Panc1 (cell line): ENCODE results near the gene PAK1IP1. TPM values are rescaled to one million over a fixed set of nuclear protein-coding genes. Genes with fewer than 3 reads are reported as not detected.

Source experiments
- ATAC-seq: fragments of 200-7000 bp; cut with Tn5 transposase; 2 replicates; pipeline ENCODE4 v1.9.1; 2020; ENCODE audit warnings: mild to moderate bottlenecking, moderate library complexity
- BruUV-seq: library from RNA; stranded (reverse); fragments of 400-500 nt; replicated peaks from 2 replicates; lab custom pipeline; 2021; lab: Mats Ljungman, UMichigan
- CTCF ChIA-PET: fragments of 300-600 bp; sonication (Branson Sonifier 250); formaldehyde crosslinking; loops from one replicate; lab custom pipeline; 2022; ENCODE audit warnings: antibody characterized with exemption; lab: Charles Lee
- POLR2A ChIA-PET: fragments of 300-600 bp; sonication (Branson Sonifier 250); formaldehyde crosslinking; loops from one replicate; lab custom pipeline; 2022; ENCODE audit warnings: antibody characterized with exemption; lab: Charles Lee
- DNase-seq: peaks from one replicate; pipeline ENCODE4 v3.0.0-alpha.2; 2010; ENCODE audit warnings: low read depth, low spot score
- H3K27ac ChIP-seq: 2 replicates; pipeline ENCODE4 v1.5.1; 2011; ENCODE audit warnings: mild to moderate bottlenecking, low read length, inconsistent platforms
- H3K27me3 ChIP-seq: fragments of 200-500 bp; sonication (Bioruptor generic); 2 replicates; pipeline ENCODE4 v1.6.0; 2014; ENCODE audit warnings: low read length, inconsistent platforms; ENCODE audit not compliant: control insufficient read depth, insufficient read depth
- H3K36me3 ChIP-seq: fragments of 200-500 bp; sonication (Bioruptor generic); 2 replicates; pipeline ENCODE4 v1.5.1; 2014; ENCODE audit warnings: inconsistent platforms, mild to moderate bottlenecking, low read length, moderate library complexity; ENCODE audit not compliant: control insufficient read depth, insufficient read depth
- H3K4me1 ChIP-seq: 2 replicates; pipeline ENCODE4 v1.5.1; 2011; ENCODE audit warnings: inconsistent platforms, mild to moderate bottlenecking, low read length, moderate library complexity; ENCODE audit not compliant: control insufficient read depth, insufficient read depth
- H3K4me3 ChIP-seq, 2 experiments: 2 replicates each; pipeline ENCODE4 v1.5.1; 2011 to 2012; ENCODE audit warnings: low read depth in 2 of 2, low read length in 2 of 2, mild to moderate bottlenecking in 2 of 2, inconsistent platforms in 1 of 2, moderate library complexity in 1 of 2
- H3K9me3 ChIP-seq: fragments of 200-500 bp; sonication (Bioruptor generic); 2 replicates; pipeline ENCODE4 v1.5.1; 2014; ENCODE audit warnings: low read depth, mild to moderate bottlenecking, inconsistent platforms, low read length, moderate library complexity; ENCODE audit not compliant: control insufficient read depth, insufficient read depth
- CTCF ChIP-seq: fragments of 450-650 bp; IDR thresholded peaks from 2 replicates; pipeline ENCODE4 v1.5.1; 2017; ENCODE audit warnings: mild to moderate bottlenecking
- POLR2AphosphoS5 ChIP-seq: IDR thresholded peaks from 2 replicates; pipeline ENCODE4 v1.6.1; 2012; ENCODE audit warnings: mild to moderate bottlenecking, low read depth, low read length, moderate library complexity
- SIN3A ChIP-seq: IDR thresholded peaks from 2 replicates; pipeline ENCODE4 v1.6.1; 2012; ENCODE audit warnings: low read depth, mild to moderate bottlenecking, low read length, moderate library complexity, borderline replicate concordance; ENCODE audit not compliant: insufficient read depth
- TCF7L2 ChIP-seq: IDR thresholded peaks from 2 replicates; pipeline ENCODE4 v1.6.1; 2011; ENCODE audit warnings: mild to moderate bottlenecking, low read depth, low read length, inconsistent platforms
- in situ Hi-C: cut with HindIII; loops from 2 replicates; pipeline ENCODE4 v1.10.0; 2016; ENCODE audit warnings: low sequenced_read_pairs, low pct_unique_long_range_greater_than_20kb
- intact Hi-C: fragments of 100-400 bp; cut with micrococcal nuclease; formaldehyde crosslinking; loops from one replicate; pipeline ENCODE4 v1.10.0; 2022; ENCODE audit not compliant: unreplicated experiment
- total RNA-seq: library from RNA; stranded (reverse); gene quantifications from one replicate; pipeline ENCODE4 v1.2.1, GENCODE V29; 2021; ENCODE audit not compliant: unreplicated experiment
- TF ChIP-seq, protein P1 (sequence below), 2 experiments: IDR thresholded peaks; 2 replicates each; pipeline ENCODE4 v1.6.1; 2011 to 2012; ENCODE audit warnings: low read depth in 2 of 2, control low read depth in 1 of 2, low read length in 1 of 2, mild to moderate bottlenecking in 1 of 2, moderate library complexity in 1 of 2; ENCODE audit not compliant: insufficient read depth in 1 of 2

PAK1IP1 gene
- total RNA-seq, 1 experiment from 2014 or later: 27.3 TPM

GRCh38 chr6:10743515-10743914, 48.7 kb downstream of the PAK1IP1 start:
- TF ChIP-seq CTCF (no peak), POLR2AphosphoS5 (no peak), SIN3A (no peak)
- TF ChIP-seq, protein P1, sequence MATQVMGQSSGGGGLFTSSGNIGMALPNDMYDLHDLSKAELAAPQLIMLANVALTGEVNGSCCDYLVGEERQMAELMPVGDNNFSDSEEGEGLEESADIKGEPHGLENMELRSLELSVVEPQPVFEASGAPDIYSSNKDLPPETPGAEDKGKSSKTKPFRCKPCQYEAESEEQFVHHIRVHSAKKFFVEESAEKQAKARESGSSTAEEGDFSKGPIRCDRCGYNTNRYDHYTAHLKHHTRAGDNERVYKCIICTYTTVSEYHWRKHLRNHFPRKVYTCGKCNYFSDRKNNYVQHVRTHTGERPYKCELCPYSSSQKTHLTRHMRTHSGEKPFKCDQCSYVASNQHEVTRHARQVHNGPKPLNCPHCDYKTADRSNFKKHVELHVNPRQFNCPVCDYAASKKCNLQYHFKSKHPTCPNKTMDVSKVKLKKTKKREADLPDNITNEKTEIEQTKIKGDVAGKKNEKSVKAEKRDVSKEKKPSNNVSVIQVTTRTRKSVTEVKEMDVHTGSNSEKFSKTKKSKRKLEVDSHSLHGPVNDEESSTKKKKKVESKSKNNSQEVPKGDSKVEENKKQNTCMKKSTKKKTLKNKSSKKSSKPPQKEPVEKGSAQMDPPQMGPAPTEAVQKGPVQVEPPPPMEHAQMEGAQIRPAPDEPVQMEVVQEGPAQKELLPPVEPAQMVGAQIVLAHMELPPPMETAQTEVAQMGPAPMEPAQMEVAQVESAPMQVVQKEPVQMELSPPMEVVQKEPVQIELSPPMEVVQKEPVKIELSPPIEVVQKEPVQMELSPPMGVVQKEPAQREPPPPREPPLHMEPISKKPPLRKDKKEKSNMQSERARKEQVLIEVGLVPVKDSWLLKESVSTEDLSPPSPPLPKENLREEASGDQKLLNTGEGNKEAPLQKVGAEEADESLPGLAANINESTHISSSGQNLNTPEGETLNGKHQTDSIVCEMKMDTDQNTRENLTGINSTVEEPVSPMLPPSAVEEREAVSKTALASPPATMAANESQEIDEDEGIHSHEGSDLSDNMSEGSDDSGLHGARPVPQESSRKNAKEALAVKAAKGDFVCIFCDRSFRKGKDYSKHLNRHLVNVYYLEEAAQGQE (IDR thresholded peaks at IDR 0.05; ENCODE audit: insufficient read depth in 1 of 2, low read depth in 2 of 2, low read length in 1 of 2): no peak
- no peaks in the 10 kb centered on the region for H3K9me3 ChIP-seq
- no peak overlapping the region for H3K27ac ChIP-seq
- no peak overlapping the region for H3K4me3 ChIP-seq
- no peaks in the 10 kb centered on the region for H3K27me3 ChIP-seq
- POLR2A ChIA-PET: interaction anchor here (0.5 to 0.6 kb wide), 2 partner anchors 12 to 37 kb away, joined by 3 to 10 read pairs; no protein-coding TSS in a partner anchor
- intact Hi-C loops (no loop called here), in situ Hi-C loops (no loop called here)
- no peak for DNase-seq
- BruUV-seq: no TSS peak
- ATAC-seq: no peak
- H3K36me3 ChIP-seq: peaks cover 5% of the 10 kb centered on the region; the same call in 1 of the 2 replicates
- CTCF ChIA-PET: no interaction called here
- peaks cover 18% of the 10 kb centered on the region for H3K4me1 ChIP-seq

- DNase-seq (no peak), ATAC-seq (no peak)
- no peak for TF ChIP-seq SIN3A
- TF ChIP-seq CTCF: no peak
- no peak for TF ChIP-seq POLR2AphosphoS5
- TF ChIP-seq TCF7L2: no peak
- TF ChIP-seq, protein P1 (IDR thresholded peaks at IDR 0.05; ENCODE audit: insufficient read depth in 1 of 2, low read depth in 2 of 2, low read length in 1 of 2): no peak
- Histone ChIP-seq H3K9me3 (no peaks in the 10 kb centered on the region), H3K27ac (peak overlapping the region; percentile 15; the same call in 1 of the 2 replicates), H3K27me3 (no peaks in the 10 kb centered on the region), H3K36me3 (peaks cover 5% of the 10 kb centered on the region; the same call in 1 of the 2 replicates), H3K4me1 (peaks cover 30% of the 10 kb centered on the region), H3K4me3 (no peak overlapping the region)
- BruUV-seq: no TSS peak
- CTCF ChIA-PET: no interaction called here
- intact Hi-C loops (no loop called here), in situ Hi-C loops (no loop called here)
- POLR2A ChIA-PET: no interaction called here
Measured at GRCh38 chr6:10745116-10745515, 50.3 kb downstream of the PAK1IP1 start.
